Fibroblast of pulmonary artery (primary cell): Measurements from ENCODE around the gene FBXO47.

Source experiments
- DNase-seq: peaks from one replicate; pipeline ENCODE4 v3.0.0-alpha.2; 2010; ENCODE audit warnings: low read depth
- H3K4me3 ChIP-seq: replicated peaks from 2 replicates; pipeline ENCODE4 v1.5.1; 2011; ENCODE audit warnings: low read depth, mild to moderate bottlenecking, control low read depth, low read length, moderate library complexity
- TF ChIP-seq, protein P1 (sequence below): IDR thresholded peaks from 2 replicates; pipeline ENCODE4 v1.5.1; 2011; ENCODE audit warnings: mild to moderate bottlenecking, control low read depth, low read length, inconsistent platforms; ENCODE audit errors: missing control alignments

The FBXO47 gene

GRCh38 chr17:38919316-38920078 lies 47.7 kb downstream of the FBXO47 start:
- no peak overlapping the region for H3K4me3 ChIP-seq
- DNase-seq: no peak
- TF ChIP-seq, protein P1, sequence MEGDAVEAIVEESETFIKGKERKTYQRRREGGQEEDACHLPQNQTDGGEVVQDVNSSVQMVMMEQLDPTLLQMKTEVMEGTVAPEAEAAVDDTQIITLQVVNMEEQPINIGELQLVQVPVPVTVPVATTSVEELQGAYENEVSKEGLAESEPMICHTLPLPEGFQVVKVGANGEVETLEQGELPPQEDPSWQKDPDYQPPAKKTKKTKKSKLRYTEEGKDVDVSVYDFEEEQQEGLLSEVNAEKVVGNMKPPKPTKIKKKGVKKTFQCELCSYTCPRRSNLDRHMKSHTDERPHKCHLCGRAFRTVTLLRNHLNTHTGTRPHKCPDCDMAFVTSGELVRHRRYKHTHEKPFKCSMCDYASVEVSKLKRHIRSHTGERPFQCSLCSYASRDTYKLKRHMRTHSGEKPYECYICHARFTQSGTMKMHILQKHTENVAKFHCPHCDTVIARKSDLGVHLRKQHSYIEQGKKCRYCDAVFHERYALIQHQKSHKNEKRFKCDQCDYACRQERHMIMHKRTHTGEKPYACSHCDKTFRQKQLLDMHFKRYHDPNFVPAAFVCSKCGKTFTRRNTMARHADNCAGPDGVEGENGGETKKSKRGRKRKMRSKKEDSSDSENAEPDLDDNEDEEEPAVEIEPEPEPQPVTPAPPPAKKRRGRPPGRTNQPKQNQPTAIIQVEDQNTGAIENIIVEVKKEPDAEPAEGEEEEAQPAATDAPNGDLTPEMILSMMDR: no peak

DNA sequence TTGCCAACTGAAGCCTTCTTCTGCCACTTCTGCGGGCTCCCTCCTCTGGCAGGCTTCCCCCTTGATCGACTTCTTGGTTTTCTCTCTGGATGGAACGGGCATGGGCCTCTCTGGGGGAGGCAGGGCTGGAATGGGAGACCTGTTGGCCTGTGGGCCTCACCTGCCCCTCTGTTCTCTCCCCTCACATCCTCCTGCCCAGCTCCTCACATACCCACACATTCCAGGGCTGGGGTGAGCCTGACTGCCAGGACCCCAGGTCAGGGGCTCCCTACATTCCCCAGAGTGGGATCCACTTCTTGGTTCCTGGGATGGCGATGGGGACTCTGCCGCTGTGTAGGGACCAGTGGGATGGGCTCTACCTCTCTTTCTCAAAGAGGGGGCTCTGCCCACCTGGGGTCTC lies 48.3 kb downstream of the FBXO47 start:
- no peak overlapping the region for H3K4me3 ChIP-seq
- no peak for DNase-seq
- TF ChIP-seq, protein P1: no peak

DNA sequence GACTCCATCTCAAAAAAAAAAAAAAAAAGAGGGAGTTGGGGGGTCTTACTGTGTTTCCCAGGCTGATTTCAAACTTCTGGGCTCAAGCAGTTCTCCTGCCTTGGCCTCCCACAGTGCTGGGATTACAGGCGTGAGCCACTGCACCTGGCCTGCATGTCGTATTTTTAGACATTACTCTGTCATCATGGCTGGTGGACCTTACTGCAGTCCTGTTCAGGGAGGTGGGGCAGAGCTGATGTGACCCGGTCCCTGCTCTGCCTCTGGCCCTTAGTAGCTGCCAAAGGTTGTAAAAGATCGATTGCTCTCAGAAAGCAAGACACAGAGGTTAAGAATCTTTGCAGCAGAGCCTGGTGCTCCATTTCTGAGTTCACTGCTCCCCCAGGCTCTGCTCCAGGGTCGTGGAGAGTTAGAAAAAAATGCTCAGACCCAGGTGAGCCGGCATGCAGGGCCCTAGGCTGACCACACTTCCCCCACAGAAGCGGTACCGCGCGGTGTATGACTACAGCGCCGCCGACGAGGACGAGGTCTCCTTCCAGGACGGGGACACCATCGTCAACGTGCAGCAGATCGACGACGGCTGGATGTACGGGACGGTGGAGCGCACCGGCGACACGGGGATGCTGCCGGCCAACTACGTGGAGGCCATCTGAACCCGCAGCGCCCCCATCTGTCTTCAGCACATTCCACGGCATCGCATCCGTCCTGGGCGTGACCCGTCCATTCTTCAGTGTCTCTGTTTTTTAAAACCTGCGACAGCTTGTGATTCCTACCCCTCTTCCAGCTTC lies 48.9 kb downstream of the FBXO47 start:
- TF ChIP-seq, protein P1: no peak
- no peak for DNase-seq

GRCh38 chr17:38917259-38917658 lies 49.9 kb downstream of the FBXO47 start:
- TF ChIP-seq, protein P1: no peak
- H3K4me3 ChIP-seq: no peak overlapping the region
- DNase-seq: no peak

More for the DNA sequence above, 48.9 kb downstream of the FBXO47 start:
- no peak overlapping the region for H3K4me3 ChIP-seq

- no peak overlapping the region for H3K4me3 ChIP-seq
- no peak for DNase-seq
- TF ChIP-seq, protein P1: no peak
These were observed 50.4 kb downstream of the FBXO47 start for GRCh38 chr17:38916771-38917170.

DNA sequence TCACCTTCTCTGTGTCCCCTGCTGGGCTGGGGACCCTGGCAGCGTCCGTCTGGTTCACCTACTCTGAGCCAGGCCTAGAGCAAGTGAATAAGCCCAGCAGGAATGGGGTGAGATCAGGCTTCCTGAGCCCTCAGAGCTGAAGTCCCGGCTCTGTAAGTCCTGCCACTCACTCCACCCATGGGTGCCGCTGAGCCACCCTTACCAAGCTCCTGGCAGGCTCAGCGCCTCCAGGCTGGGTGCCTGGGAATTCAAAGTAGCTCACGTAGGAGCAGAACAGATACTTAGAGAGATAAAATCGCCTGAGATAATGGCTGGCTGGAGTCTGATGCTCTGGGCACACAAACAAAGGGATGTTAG lies 51.6 kb downstream of the FBXO47 start:
- H3K4me3 ChIP-seq: no peak overlapping the region
- TF ChIP-seq, protein P1: no peak
- no peak for DNase-seq
